GM18861 (cell line): ENCODE results near the gene TMEM132C.

Source experiments
- ATAC-seq: cut with Tn5 transposase; IDR thresholded peaks from one replicate; pipeline ENCODE4 v1.9.1; 2021; ENCODE audit not compliant: unreplicated experiment

Gene TMEM132C

GRCh38 chr12:128337431-128338170 is 70.6 kb downstream of the TMEM132C start:
- ATAC-seq, result no peak

GRCh38 chr12:128338386-128339125 is 71.6 kb downstream of the TMEM132C start:
- ATAC-seq, result no peak

- ATAC-seq, result no peak
Observed at GRCh38 chr12:128339126-128339520, 72.2 kb downstream of the TMEM132C start.

- no peak for ATAC-seq
Observed at GRCh38 chr12:128339631-128340030, 72.7 kb downstream of the TMEM132C start.

GRCh38 chr12:128353301-128353700 is 86.3 kb downstream of the TMEM132C start:
- ATAC-seq, result no peak

- no peak for ATAC-seq
Observed at GRCh38 chr12:128356547-128356946, 89.6 kb downstream of the TMEM132C start.

- no peak for ATAC-seq
Observed at GRCh38 chr12:128361400-128361995, 94.5 kb downstream of the TMEM132C start.

- no peak for ATAC-seq
Observed at GRCh38 chr12:128365032-128365431, 98.1 kb downstream of the TMEM132C start.

GRCh38 chr12:128365651-128366231 is 98.8 kb downstream of the TMEM132C start:
- no peak for ATAC-seq

GRCh38 chr12:128367961-128368360 is 101.0 kb downstream of the TMEM132C start:
- no peak for ATAC-seq

GRCh38 chr12:128381541-128381940 is 114.6 kb downstream of the TMEM132C start:
- ATAC-seq, result no peak

- ATAC-seq, result no peak
Observed at GRCh38 chr12:128381946-128382345, 115.0 kb downstream of the TMEM132C start.

- no peak for ATAC-seq
Observed at GRCh38 chr12:128382946-128383345, 116.0 kb downstream of the TMEM132C start.

- ATAC-seq, result no peak
Observed at GRCh38 chr12:128383357-128383937, 116.5 kb downstream of the TMEM132C start.

GRCh38 chr12:128385736-128386135 is 118.8 kb downstream of the TMEM132C start:
- no peak for ATAC-seq

- no peak for ATAC-seq
Observed at GRCh38 chr12:128387811-128388422, 120.9 kb downstream of the TMEM132C start.

- no peak for ATAC-seq
Observed at GRCh38 chr12:128388461-128389000, 121.6 kb downstream of the TMEM132C start.

- no peak for ATAC-seq
Observed at GRCh38 chr12:128393346-128393745, 126.4 kb downstream of the TMEM132C start.

GRCh38 chr12:128394137-128394536 is 127.2 kb downstream of the TMEM132C start:
- ATAC-seq, result no peak

GRCh38 chr12:128399253-128399652 is 132.3 kb downstream of the TMEM132C start:
- ATAC-seq, result no peak
